H9 (cell line): ENCODE data around the gene ZNF627. TPM values are rescaled to one million over a fixed set of nuclear protein-coding genes. Genes with fewer than 3 reads are reported as not detected.

ENCODE experiments used
- DNase-seq: peaks from one replicate; pipeline ENCODE4 v3.0.0-alpha.2; 2017
- H2AFZ ChIP-seq: one replicate; pipeline ENCODE4 v1.6.1; 2013; ENCODE audit warnings: mild to moderate bottlenecking, low read length, control low read depth, moderate library complexity
- H2AK5ac ChIP-seq: 2 replicates; pipeline ENCODE4 v1.6.1; 2013; ENCODE audit warnings: low read length, control low read depth, mixed read lengths; ENCODE audit not compliant: insufficient read length
- H2BK120ac ChIP-seq: one replicate; pipeline ENCODE4 v1.6.1; 2013; ENCODE audit warnings: low read depth, mild to moderate bottlenecking, low read length, control low read depth, inconsistent platforms; ENCODE audit not compliant: poor library complexity, severe bottlenecking
- H2BK12ac ChIP-seq: 2 replicates; pipeline ENCODE4 v1.6.1; 2013; ENCODE audit warnings: low read length, control low read depth, mixed read lengths, low read depth; ENCODE audit not compliant: insufficient read length
- H2BK15ac ChIP-seq: 2 replicates; pipeline ENCODE4 v1.6.1; 2013; ENCODE audit warnings: low read depth, low read length, control low read depth
- H2BK20ac ChIP-seq: one replicate; pipeline ENCODE4 v1.6.1; 2013; ENCODE audit warnings: low read depth, mild to moderate bottlenecking, low read length, control low read depth, inconsistent platforms; ENCODE audit not compliant: poor library complexity, severe bottlenecking
- H2BK5ac ChIP-seq: 2 replicates; pipeline ENCODE4 v1.6.1; 2013; ENCODE audit warnings: low read length, control low read depth, mixed read lengths; ENCODE audit not compliant: insufficient read length
- H3K14ac ChIP-seq: 2 replicates; pipeline ENCODE4 v1.6.1; 2013; ENCODE audit warnings: low read length, control low read depth; ENCODE audit not compliant: insufficient read depth
- H3K18ac ChIP-seq: 2 replicates; pipeline ENCODE4 v1.6.1; 2013; ENCODE audit warnings: low read depth, mild to moderate bottlenecking, mixed read lengths, low read length, control low read depth; ENCODE audit not compliant: insufficient read length
- H3K23ac ChIP-seq: 2 replicates; pipeline ENCODE4 v1.6.1; 2013; ENCODE audit warnings: low read length, control low read depth, mixed read lengths, low read depth; ENCODE audit not compliant: insufficient read length
- H3K23me2 ChIP-seq: 2 replicates; pipeline ENCODE4 v1.6.1; 2013; ENCODE audit warnings: low read depth, mild to moderate bottlenecking, mixed read lengths, low read length, control low read depth; ENCODE audit not compliant: insufficient read length, poor library complexity, severe bottlenecking
- H3K27ac ChIP-seq: 2 replicates; pipeline ENCODE4 v1.5.1; 2013; ENCODE audit warnings: low read length, control low read depth, mixed read lengths, low read depth; ENCODE audit not compliant: insufficient read length
- H3K27me3 ChIP-seq: 2 replicates; pipeline ENCODE4 v1.6.1; 2013; ENCODE audit warnings: low read length, control low read depth, inconsistent platforms; ENCODE audit not compliant: insufficient read depth
- H3K4ac ChIP-seq: 2 replicates; pipeline ENCODE4 v1.6.1; 2013; ENCODE audit warnings: low read depth, mild to moderate bottlenecking, control low read depth, inconsistent platforms, low read length, moderate library complexity
- H3K4me1 ChIP-seq: 2 replicates; pipeline ENCODE4 v1.6.1; 2013; ENCODE audit warnings: low read length, control low read depth, inconsistent platforms; ENCODE audit not compliant: insufficient read depth
- H3K4me2 ChIP-seq: 2 replicates; pipeline ENCODE4 v1.6.1; 2013; ENCODE audit warnings: low read length, control low read depth, mixed read lengths; ENCODE audit not compliant: insufficient read length, insufficient read depth
- H3K56ac ChIP-seq: 2 replicates; pipeline ENCODE4 v1.6.1; 2013; ENCODE audit warnings: low read depth, mild to moderate bottlenecking, mixed read lengths, low read length, control low read depth; ENCODE audit not compliant: insufficient read length
- H3K79me1 ChIP-seq: 2 replicates; pipeline ENCODE4 v1.6.1; 2013; ENCODE audit warnings: low read depth, mild to moderate bottlenecking, moderate library complexity, low read length, control low read depth, inconsistent platforms; ENCODE audit not compliant: insufficient read depth, poor library complexity, severe bottlenecking
- H3K79me2 ChIP-seq: 2 replicates; pipeline ENCODE4 v1.6.1; 2013; ENCODE audit warnings: low read length, control low read depth, inconsistent platforms; ENCODE audit not compliant: insufficient read depth
- H3K9ac ChIP-seq: 2 replicates; pipeline ENCODE4 v1.6.1; 2013; ENCODE audit warnings: low read length, control low read depth, mixed read lengths; ENCODE audit not compliant: insufficient read length; ENCODE audit errors: extremely low read depth
- H3K9me3 ChIP-seq: one replicate; pipeline ENCODE4 v1.6.1; 2013; ENCODE audit warnings: low read depth, low read length, inconsistent platforms; ENCODE audit not compliant: control insufficient read depth
- H3T11ph ChIP-seq: one replicate; pipeline ENCODE4 v1.6.1; 2013; ENCODE audit warnings: mild to moderate bottlenecking, low read length, control low read depth, inconsistent platforms
- H4K20me1 ChIP-seq: one replicate; pipeline ENCODE4 v1.6.1; 2013; ENCODE audit not compliant: control insufficient read depth, insufficient read length, insufficient read depth
- H4K5ac ChIP-seq: 2 replicates; pipeline ENCODE4 v1.6.1; 2013; ENCODE audit warnings: low read depth, mild to moderate bottlenecking, mixed read lengths, low read length, control low read depth; ENCODE audit not compliant: insufficient read length
- H4K8ac ChIP-seq: replicated peaks from 2 replicates; pipeline ENCODE4 v1.6.1; 2013; ENCODE audit warnings: low read length, control low read depth, mixed read lengths, low read depth; ENCODE audit not compliant: insufficient read length
- H4K91ac ChIP-seq: 2 replicates; pipeline ENCODE4 v1.6.1; 2013; ENCODE audit warnings: low read depth, mild to moderate bottlenecking, moderate library complexity, mixed read lengths, low read length, control low read depth; ENCODE audit not compliant: insufficient read length
- H3K27ac Mint-ChIP-seq, 3 experiments: 2 replicates in 2 of 3; 3 replicates in 1 of 3; pipeline ENCODE4 v1.8.0; 2020 to 2021; ENCODE audit warnings: mixed read lengths in 3 of 3, mild to moderate bottlenecking in 1 of 3, moderate library complexity in 1 of 3
- H3K27me3 Mint-ChIP-seq: 2 replicates; pipeline ENCODE4 v1.8.0; 2021; ENCODE audit warnings: low read depth, mild to moderate bottlenecking, moderate library complexity, mixed read lengths
- H3K36me3 Mint-ChIP-seq, 3 experiments: 2 replicates in 2 of 3; 3 replicates in 1 of 3; pipeline ENCODE4 v1.8.0; 2020 to 2021; ENCODE audit warnings: low read depth in 3 of 3, mixed read lengths in 3 of 3; ENCODE audit not compliant: insufficient read depth in 1 of 3
- H3K4me1 Mint-ChIP-seq, 2 experiments: 2 replicates each; pipeline ENCODE4 v1.8.0; 2020; ENCODE audit warnings: mixed read lengths in 2 of 2
- H3K4me3 Mint-ChIP-seq, 2 experiments: 2 replicates in 1 of 2; 3 replicates in 1 of 2; pipeline ENCODE4 v1.8.0; 2020 to 2021; ENCODE audit warnings: mild to moderate bottlenecking in 2 of 2, mixed read lengths in 2 of 2, moderate library complexity in 1 of 2
- H3K9me3 Mint-ChIP-seq, 2 experiments: 2 replicates in 1 of 2; 3 replicates in 1 of 2; pipeline ENCODE4 v1.8.0; 2020; ENCODE audit warnings: mild to moderate bottlenecking in 2 of 2, mixed read lengths in 2 of 2, moderate library complexity in 1 of 2
- WGBS: extraction: QIAGEN DNeasy Blood & Tissue Kit; methylation state at CpG from one replicate; pipeline ENCODE4 v1.1.7; 2013; ENCODE audit warnings: missing lambda C conversion rate, low lambda C conversion rate, mixed read lengths; ENCODE audit not compliant: insufficient read length; ENCODE audit errors: extremely low coverage; 5-methylcytosine and 5-hydroxymethylcytosine counted together
- total RNA-seq: library from RNA; stranded (reverse); gene quantifications from 2 replicates; pipeline ENCODE4 v1.2.1, GENCODE V29; 2021
- TF ChIP-seq, protein P1 (sequence below): fragments of 200-600 bp; sonication (generic); conservative IDR thresholded peaks from 3 replicates; pipeline ENCODE4 v1.8.0; 2021; ENCODE audit warnings: antibody characterized with exemption, mild to moderate bottlenecking

Gene ZNF627
- total RNA-seq, 1 experiment from 2014 or later: 12.8 TPM

DNA sequence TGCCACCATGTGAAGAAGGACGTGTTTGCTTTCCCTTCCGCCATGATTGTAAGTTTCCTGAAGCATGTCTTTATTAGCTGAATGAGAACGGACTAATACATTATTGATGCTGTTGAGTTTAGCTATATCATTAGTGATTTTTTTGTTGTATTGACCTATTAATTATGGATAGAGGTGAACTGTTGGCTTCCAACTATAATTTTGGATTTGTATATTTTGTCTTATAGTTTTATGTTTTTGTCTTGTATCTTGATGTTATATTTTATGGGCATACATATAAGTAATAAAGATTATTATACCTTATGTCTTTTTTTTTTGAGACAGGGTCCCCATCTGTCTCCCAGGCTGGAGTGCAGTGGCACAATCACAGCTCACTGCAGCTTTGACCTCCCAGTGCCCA is 45.6 kb downstream of the ZNF627 start:
- TF ChIP-seq, protein P1, sequence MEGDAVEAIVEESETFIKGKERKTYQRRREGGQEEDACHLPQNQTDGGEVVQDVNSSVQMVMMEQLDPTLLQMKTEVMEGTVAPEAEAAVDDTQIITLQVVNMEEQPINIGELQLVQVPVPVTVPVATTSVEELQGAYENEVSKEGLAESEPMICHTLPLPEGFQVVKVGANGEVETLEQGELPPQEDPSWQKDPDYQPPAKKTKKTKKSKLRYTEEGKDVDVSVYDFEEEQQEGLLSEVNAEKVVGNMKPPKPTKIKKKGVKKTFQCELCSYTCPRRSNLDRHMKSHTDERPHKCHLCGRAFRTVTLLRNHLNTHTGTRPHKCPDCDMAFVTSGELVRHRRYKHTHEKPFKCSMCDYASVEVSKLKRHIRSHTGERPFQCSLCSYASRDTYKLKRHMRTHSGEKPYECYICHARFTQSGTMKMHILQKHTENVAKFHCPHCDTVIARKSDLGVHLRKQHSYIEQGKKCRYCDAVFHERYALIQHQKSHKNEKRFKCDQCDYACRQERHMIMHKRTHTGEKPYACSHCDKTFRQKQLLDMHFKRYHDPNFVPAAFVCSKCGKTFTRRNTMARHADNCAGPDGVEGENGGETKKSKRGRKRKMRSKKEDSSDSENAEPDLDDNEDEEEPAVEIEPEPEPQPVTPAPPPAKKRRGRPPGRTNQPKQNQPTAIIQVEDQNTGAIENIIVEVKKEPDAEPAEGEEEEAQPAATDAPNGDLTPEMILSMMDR: no peak
- Histone ChIP-seq H3K56ac (no peak overlapping the region), H3K4ac (no peak overlapping the region), H2BK5ac (no peak overlapping the region), H2BK20ac (no peak overlapping the region), H4K91ac (no peak overlapping the region), H3T11ph (no peak overlapping the region), H4K8ac (no peak overlapping the region), H3K79me2 (no peaks in the 10 kb centered on the region), H3K9me3 (no peaks in the 10 kb centered on the region), H3K79me1 (no peaks in the 10 kb centered on the region), H3K23ac (no peak overlapping the region), H2AFZ (no peak overlapping the region), H3K18ac (no peak overlapping the region), H3K4me2 (no peak overlapping the region), H2BK120ac (no peak overlapping the region), H4K5ac (no peak overlapping the region), H3K27me3 (no peaks in the 10 kb centered on the region), H2BK12ac (no peak overlapping the region), H2BK15ac (no peak overlapping the region), H3K9ac (no peak overlapping the region), H3K14ac (no peak overlapping the region), H3K4me1 (no peaks in the 10 kb centered on the region), H2AK5ac (no peak overlapping the region), H3K23me2 (no peaks in the 10 kb centered on the region), H4K20me1 (no peaks in the 10 kb centered on the region), H3K27ac (no peak overlapping the region)
- 0 out of 4 replicates have a peak, but pooled peaks cover 0 to 2% of the 10 kb centered on the region in 2 experiments for H3K4me1 Mint-ChIP-seq
- no CpG with 5 or more reads among the region's 3 CpGs for WGBS
- H3K27me3 Mint-ChIP-seq: no peaks in the 10 kb centered on the region
- no peak overlapping the region for H3K4me3 Mint-ChIP-seq
- peaks cover under 1 to 9% (median 6%) of the 10 kb centered on the region in 3 experiments; a peak in 5 of 7 replicates for H3K36me3 Mint-ChIP-seq
- no peak overlapping the region for H3K27ac Mint-ChIP-seq
- DNase-seq: no peak
- no peaks in the 10 kb centered on the region; a peak in 1 of 5 replicates for H3K9me3 Mint-ChIP-seq
